Activated naive CD8-positive, alpha-beta T cell treated with anti-CD3 and anti-CD28 coated beads, Interleukin-2, amount 10 ng/mL, durations not matched to agents 7 days and 5 days (primary cell): ENCODE data around the gene PPDPF. TPM values are rescaled to one million over a fixed set of nuclear protein-coding genes. Genes with fewer than 3 reads are reported as not detected.
A peak's percentile ranks its signal among the peaks of the same experiment; 100 is the strongest.
"Not testable (repeated sequence)": the region's sequence is repeated elsewhere in the genome, so short reads cannot be mapped to it uniquely, and the experiment has no call there.

ENCODE experiments used
- ATAC-seq: fragments of 150-1000 bp; cut with Tn5 transposase; one replicate; pipeline ENCODE4 v1.10.0; 2021; ENCODE audit warnings: low read depth, moderate library complexity
- POLR2A ChIA-PET: fragments of 350-600 bp; sonication (Branson Sonifier 250); formaldehyde crosslinking; loops from one replicate; lab custom pipeline; 2021; ENCODE audit warnings: antibody characterized with exemption; lab: Charles Lee
- DNase-seq: peaks from one replicate; pipeline ENCODE4 v3.0.0; 2021
- H3K27ac Mint-ChIP-seq: one replicate; pipeline ENCODE4 v1.8.0; 2022; ENCODE audit warnings: mild to moderate bottlenecking, mixed read lengths
- H3K27me3 Mint-ChIP-seq: one replicate; pipeline ENCODE4 v1.8.0; 2022; ENCODE audit warnings: mild to moderate bottlenecking, moderate library complexity, mixed read lengths
- H3K36me3 Mint-ChIP-seq: one replicate; pipeline ENCODE4 v1.8.0; 2021; ENCODE audit warnings: mild to moderate bottlenecking, mixed read lengths
- H3K4me1 Mint-ChIP-seq: one replicate; pipeline ENCODE4 v1.8.0; 2021; ENCODE audit warnings: mixed read lengths
- H3K4me3 Mint-ChIP-seq: one replicate; pipeline ENCODE4 v1.8.0; 2022; ENCODE audit warnings: mild to moderate bottlenecking, moderate library complexity, mixed read lengths
- H3K9me3 Mint-ChIP-seq: one replicate; pipeline ENCODE4 v1.8.0; 2021; ENCODE audit warnings: mixed read lengths
- total RNA-seq, 2 experiments: library from RNA; stranded (reverse); gene quantifications; one replicate each; pipeline ENCODE4 v1.2.3, GENCODE V29; 2021

PPDPF gene
- total RNA-seq, 2 experiments from 2014 or later, result 242 to 248 TPM

GRCh38 chr20:63552481-63553249 lies 32.1 kb downstream of the PPDPF start:
- POLR2A ChIA-PET, result interaction anchor here (0.7 to 2.0 kb wide), 12 partner anchors 9 to 312 kb away, joined by 3 to 18 read pairs (median 6); partner anchors contain the start of genes ARFRP1, GMEB2, HELZ2 and PPDPF
- DNase-seq (no peak), ATAC-seq (peak; percentile 73)
- Mint-ChIP-seq H3K27me3 (peaks cover 21% of the 10 kb centered on the region), H3K27ac (peak overlapping the region; percentile 91), H3K36me3 (no peaks in the 10 kb centered on the region), H3K4me1 (peaks cover 7% of the 10 kb centered on the region), H3K9me3 (no peaks in the 10 kb centered on the region), H3K4me3 (peak overlapping the region; percentile 78)

- ATAC-seq (peak; percentile 69), DNase-seq (peak; percentile 92)
- POLR2A ChIA-PET, result interaction anchor here (0.7 to 2.0 kb wide), 11 partner anchors 10 to 154 kb away, joined by 3 to 18 read pairs (median 6); partner anchors contain the start of genes ARFRP1, GMEB2, HELZ2 and PPDPF
- H3K27ac Mint-ChIP-seq, result peak overlapping the region; percentile 91
- no peaks in the 10 kb centered on the region for H3K9me3 Mint-ChIP-seq
- H3K36me3 Mint-ChIP-seq, result peaks cover 1% of the 10 kb centered on the region
- peak overlapping the region; percentile 78 for H3K4me3 Mint-ChIP-seq
- H3K27me3 Mint-ChIP-seq, result peaks cover 21% of the 10 kb centered on the region
- peaks cover 7% of the 10 kb centered on the region for H3K4me1 Mint-ChIP-seq
Measured at GRCh38 chr20:63553251-63553932, 32.8 kb downstream of the PPDPF start.

DNA sequence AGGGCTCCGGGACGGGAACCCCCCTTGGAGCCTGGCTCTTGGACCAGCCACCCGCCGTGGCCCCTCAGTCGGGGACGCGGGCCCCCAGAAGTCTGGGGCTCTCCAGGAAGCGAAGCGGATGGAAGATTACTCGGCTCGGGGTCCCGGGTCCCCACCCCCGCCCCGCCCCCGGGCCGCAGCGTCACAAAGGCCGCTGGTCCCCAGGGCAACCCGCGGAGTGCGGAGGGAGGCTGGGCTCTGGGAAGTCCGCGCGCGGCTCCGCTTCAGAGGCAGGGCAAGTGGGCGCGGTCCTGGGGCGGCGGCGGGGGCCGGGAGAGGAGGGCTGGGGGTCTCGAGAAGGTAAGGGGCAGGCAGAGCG lies 33.3 kb downstream of the PPDPF start, which contains the start of gene FNDC11:
Gene FNDC11, plus strand, starts transcription at position 227 of the 358 bp plus-strand sequence. CDS start 1,505 bp downstream, outside the sequence.
- peaks cover 1% of the 10 kb centered on the region for H3K36me3 Mint-ChIP-seq
- peaks cover 21% of the 10 kb centered on the region for H3K27me3 Mint-ChIP-seq
- H3K4me3 Mint-ChIP-seq, result peak within 1 kb of the TSS; percentile 78
- peak within 1 kb of the TSS; percentile 91 for H3K27ac Mint-ChIP-seq
- peaks cover 7% of the 10 kb centered on the region for H3K4me1 Mint-ChIP-seq
- DNase-seq (no peak), ATAC-seq (peak; percentile 9)
- no peaks in the 10 kb centered on the region for H3K9me3 Mint-ChIP-seq
- POLR2A ChIA-PET, result interaction anchor here (4.3 kb wide), 1 partner anchor 13 kb away, joined by 31 read pairs; no protein-coding TSS in a partner anchor

GRCh38 chr20:63554361-63555278 lies 34.1 kb downstream of the PPDPF start:
- no peaks in the 10 kb centered on the region for H3K9me3 Mint-ChIP-seq
- H3K4me3 Mint-ChIP-seq, result peak overlapping the region; percentile 52
- no peak overlapping the region for H3K27ac Mint-ChIP-seq
- peaks cover 7% of the 10 kb centered on the region for H3K4me1 Mint-ChIP-seq
- DNase-seq (no peak), ATAC-seq (no peak)
- H3K36me3 Mint-ChIP-seq, result peaks cover 3% of the 10 kb centered on the region
- peaks cover 15% of the 10 kb centered on the region for H3K27me3 Mint-ChIP-seq
- POLR2A ChIA-PET, result interaction anchor here (1.0 to 4.3 kb wide), 4 partner anchors 12 to 87 kb away, joined by 3 to 31 read pairs (median 4); no protein-coding TSS in a partner anchor

GRCh38 chr20:63555661-63556381 lies 35.3 kb downstream of the PPDPF start:
- no peak overlapping the region for H3K27ac Mint-ChIP-seq
- peaks cover 6% of the 10 kb centered on the region for H3K36me3 Mint-ChIP-seq
- ATAC-seq (no peak), DNase-seq (no peak)
- H3K9me3 Mint-ChIP-seq, result no peaks in the 10 kb centered on the region
- no peak overlapping the region for H3K4me3 Mint-ChIP-seq
- peaks cover 6% of the 10 kb centered on the region for H3K27me3 Mint-ChIP-seq
- POLR2A ChIA-PET, result interaction anchor here (1.2 to 4.3 kb wide), 2 partner anchors 11 to 35 kb away, joined by 5 to 31 read pairs; no protein-coding TSS in a partner anchor
- peaks cover 7% of the 10 kb centered on the region for H3K4me1 Mint-ChIP-seq

DNA sequence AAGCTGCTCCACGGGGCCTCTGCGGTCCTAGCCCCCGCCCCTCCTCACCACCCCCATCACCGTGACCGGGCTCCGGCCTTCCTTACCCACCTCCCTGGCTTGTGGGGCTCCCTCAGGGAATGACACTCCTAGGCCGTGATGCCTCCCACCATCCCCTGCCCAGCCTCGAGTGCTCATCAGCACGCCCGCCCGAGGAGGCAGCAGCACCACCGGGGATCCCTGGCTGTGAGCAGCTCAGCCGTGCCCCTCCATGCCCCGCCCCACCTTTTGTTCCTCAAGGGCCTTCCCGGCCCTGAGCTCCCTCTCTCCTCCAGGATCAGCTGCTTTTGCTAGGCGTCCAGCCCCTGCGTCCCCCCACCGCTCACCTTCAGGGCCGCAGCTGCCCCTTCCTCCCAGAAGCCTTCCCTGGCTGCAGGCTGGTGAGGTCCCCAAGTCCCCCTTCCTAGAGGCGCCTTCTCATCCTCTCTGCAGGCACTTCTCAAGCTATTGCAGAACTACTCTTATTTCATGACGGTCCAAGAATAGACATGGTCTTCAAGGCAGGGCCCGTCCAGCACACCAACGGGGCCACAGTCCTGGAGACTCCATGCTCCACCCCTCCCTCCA lies 36.4 kb downstream of the PPDPF start:
- no peaks in the 10 kb centered on the region for H3K9me3 Mint-ChIP-seq
- H3K36me3 Mint-ChIP-seq, result peaks cover 8% of the 10 kb centered on the region
- no peak overlapping the region for H3K4me3 Mint-ChIP-seq

GRCh38 chr20:63557481-63557891 lies 36.9 kb downstream of the PPDPF start:
- no peak overlapping the region for H3K4me3 Mint-ChIP-seq
- H3K4me1 Mint-ChIP-seq, result peaks cover 6% of the 10 kb centered on the region
- no peaks in the 10 kb centered on the region for H3K9me3 Mint-ChIP-seq
- no peaks in the 10 kb centered on the region for H3K27me3 Mint-ChIP-seq
- POLR2A ChIA-PET, result interaction anchor here (4.3 kb wide), 1 partner anchor 9 kb away, joined by 31 read pairs; no protein-coding TSS in a partner anchor
- DNase-seq, result no peak
- peaks cover 8% of the 10 kb centered on the region for H3K36me3 Mint-ChIP-seq
- no peak overlapping the region for H3K27ac Mint-ChIP-seq
- ATAC-seq, result no peak

More for the DNA sequence above, 36.4 kb downstream of the PPDPF start:
- DNase-seq (no peak), ATAC-seq (no peak)
- POLR2A ChIA-PET, result interaction anchor here (4.3 kb wide), 1 partner anchor 10 kb away, joined by 31 read pairs; no protein-coding TSS in a partner anchor
- Mint-ChIP-seq H3K4me1 (peaks cover 7% of the 10 kb centered on the region), H3K27ac (no peak overlapping the region), H3K27me3 (no peaks in the 10 kb centered on the region)

DNA sequence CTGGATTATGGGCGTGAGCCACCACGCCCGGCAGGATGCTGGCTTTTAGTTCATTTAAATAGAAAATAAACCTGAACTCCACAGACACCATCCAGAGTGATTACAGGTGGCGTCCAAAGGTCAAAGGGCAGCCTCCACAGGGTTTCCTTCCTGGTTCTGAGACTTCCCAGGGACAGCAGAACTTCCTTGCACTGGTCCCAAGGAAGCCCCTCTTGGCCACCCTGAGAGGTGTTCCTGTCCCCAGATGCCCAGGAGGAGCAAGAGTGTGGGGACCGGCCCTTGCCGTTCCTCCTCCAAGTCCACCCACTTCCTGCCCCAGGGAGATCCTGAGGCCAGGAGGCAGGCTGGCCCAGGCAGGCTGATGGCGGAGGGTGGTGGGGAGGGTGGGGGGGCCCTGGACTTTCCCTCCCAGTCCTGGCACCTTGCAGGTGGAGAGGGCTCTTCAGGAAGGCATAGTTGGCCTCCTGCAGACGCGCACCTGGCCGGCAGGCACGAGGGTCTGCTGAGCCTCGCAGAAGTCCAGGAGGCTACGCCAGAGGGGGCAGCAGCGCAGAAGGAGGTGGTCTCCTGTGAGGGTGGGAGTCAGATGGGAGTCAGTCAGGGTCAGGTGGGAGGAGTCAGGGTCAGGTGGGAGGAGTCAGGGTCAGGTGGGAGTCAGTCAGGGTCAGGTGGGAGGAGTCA lies 38.4 kb downstream of the PPDPF start:
- H3K4me1 Mint-ChIP-seq, result no peaks in the 10 kb centered on the region
- H3K36me3 Mint-ChIP-seq, result peaks cover 8% of the 10 kb centered on the region
- POLR2A ChIA-PET, result no interaction called here
- no peaks in the 10 kb centered on the region for H3K27me3 Mint-ChIP-seq
- DNase-seq (no peak), ATAC-seq (no peak)
- H3K9me3 Mint-ChIP-seq, result no peaks in the 10 kb centered on the region
- no peak overlapping the region for H3K4me3 Mint-ChIP-seq
- H3K27ac Mint-ChIP-seq, result no peak overlapping the region

DNA sequence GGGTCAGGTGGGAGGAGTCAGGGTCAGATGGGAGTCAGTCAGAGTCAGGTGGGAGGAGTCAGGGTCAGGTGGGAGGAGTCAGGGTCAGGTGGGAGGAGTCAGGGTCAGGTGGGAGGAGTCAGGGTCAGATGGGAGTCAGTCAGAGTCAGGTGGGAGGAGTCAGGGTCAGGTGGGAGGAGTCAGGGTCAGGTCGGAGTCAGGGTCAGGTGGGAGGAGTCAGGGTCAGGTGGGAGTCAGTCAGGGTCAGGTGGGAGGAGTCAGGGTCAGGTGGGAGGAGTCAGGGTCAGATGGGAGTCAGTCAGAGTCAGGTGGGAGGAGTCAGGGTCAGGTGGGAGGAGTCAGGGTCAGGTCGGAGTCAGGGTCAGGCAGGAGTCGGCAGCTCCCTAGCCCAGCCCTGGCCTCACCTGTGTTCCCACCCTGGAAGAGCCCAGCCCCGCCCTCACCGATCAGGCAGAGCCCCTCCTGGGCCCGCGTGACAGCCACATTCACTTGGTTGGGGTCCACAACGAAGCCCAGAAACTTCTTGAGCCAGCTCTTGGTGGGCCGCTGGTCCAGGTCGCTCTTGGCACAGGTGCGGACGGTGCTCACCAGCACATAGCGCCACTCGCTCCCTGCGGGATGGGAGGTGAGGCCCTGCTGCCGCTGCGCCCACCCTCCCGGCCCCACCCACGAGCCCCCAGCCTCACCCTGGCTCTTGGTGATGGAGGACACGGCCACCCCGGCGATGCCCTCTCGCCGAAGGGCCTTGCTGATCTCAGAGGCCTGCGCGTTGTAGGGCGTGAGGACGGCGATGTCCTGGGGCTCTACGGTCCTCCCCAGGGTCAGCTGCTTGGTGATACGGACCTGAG lies 39.1 kb downstream of the PPDPF start:
- H3K4me3 Mint-ChIP-seq, H3K36me3 Mint-ChIP-seq: not testable (repeated sequence)

GRCh38 chr20:63560333-63560805 lies 39.8 kb downstream of the PPDPF start:
- ATAC-seq, result no peak
- Mint-ChIP-seq H3K4me1 (no peaks in the 10 kb centered on the region), H3K27ac (no peak overlapping the region), H3K9me3 (no peaks in the 10 kb centered on the region), H3K36me3 (peaks cover 8% of the 10 kb centered on the region), H3K4me3 (no peak overlapping the region), H3K27me3 (no peaks in the 10 kb centered on the region)
- POLR2A ChIA-PET, result no interaction called here
- no peak for DNase-seq

More for the DNA sequence above, 39.1 kb downstream of the PPDPF start:
- H3K27ac Mint-ChIP-seq, H3K27me3 Mint-ChIP-seq, ATAC-seq, DNase-seq, H3K9me3 Mint-ChIP-seq, H3K4me1 Mint-ChIP-seq, POLR2A ChIA-PET: not testable (repeated sequence)
